ENCODE results near the gene SEMA3G.

- TF ChIP-seq CTCF (IDR thresholded peaks at IDR 0.05), result no peak
- no peak for TF ChIP-seq POLR2A (IDR thresholded peaks at IDR 0.05)
These were observed 47.9 kb downstream of the SEMA3G start for GRCh38 chr3:52396907-52397591.

Measured in gastroesophageal sphincter (tissue), 3 donors.